ENCODE measurements around the gene CD3E. TPM values are rescaled to one million over a fixed set of nuclear protein-coding genes. Genes with fewer than 3 reads are reported as not detected.
A peak's percentile ranks its signal among the peaks of the same experiment; 100 is the strongest.

CD3E gene
- total RNA-seq, 1 experiment from 2014 or later: not detected

DNA sequence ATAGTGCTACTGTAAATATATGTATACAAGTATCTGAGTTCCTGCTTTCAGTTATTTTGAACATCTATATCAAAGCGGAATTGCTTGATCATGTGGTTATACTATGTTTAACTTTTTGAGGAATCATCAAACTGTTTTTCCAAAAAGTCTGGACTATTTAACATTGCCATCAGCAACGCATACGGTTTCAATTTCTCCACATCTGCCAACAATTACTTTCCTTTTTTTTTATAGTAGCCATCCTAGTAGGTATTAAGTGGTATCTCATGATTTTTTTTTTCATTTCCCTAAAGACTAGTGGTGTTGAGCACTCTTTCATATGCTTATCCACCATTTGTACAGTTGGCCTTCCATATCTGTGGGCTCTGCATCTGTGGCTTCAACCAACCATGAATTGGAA, 53.5 kb downstream of the CD3E start:
- H3K4me3 Mint-ChIP-seq (ENCODE audit: unreplicated experiment): no peak overlapping the region

DNA sequence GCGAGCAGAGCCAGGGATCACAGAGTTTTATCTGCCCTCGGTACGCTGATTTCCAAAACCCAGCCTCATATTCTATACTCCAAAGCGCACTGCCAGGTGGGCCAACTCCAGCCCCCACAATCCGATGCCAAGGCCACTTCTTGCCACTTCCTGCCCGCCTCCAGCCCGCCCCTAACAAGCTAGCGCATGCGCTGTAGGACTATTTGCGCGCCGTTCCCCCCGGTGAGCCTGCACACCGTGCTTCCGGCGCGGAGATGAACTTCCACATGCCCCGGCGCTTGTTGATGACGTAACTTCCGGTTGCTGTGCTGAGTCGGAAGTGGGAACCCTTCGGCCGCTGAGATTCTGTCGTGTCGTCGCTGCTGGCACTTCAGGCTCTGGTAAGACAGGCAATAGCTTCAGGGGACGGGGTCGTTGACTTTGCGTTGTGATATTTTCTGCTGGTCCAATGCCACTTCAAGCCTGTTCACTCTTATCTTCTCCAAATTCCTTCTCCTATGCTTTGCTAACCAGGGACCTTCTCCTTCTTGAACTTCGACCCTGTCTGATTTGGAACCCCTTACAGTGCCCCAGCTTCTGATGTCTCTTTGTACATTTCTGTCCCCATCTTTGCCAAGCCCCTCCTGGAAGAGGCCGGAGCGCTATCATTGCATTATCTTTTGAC, 54.9 kb downstream of the CD3E start, which contains the start of gene UBE4A:
UBE4A (plus strand) TSS at position 306 of the 664 bp plus-strand sequence. CDS start 5,481 bp downstream, outside the sequence.
- TF ChIP-seq, protein P1, sequence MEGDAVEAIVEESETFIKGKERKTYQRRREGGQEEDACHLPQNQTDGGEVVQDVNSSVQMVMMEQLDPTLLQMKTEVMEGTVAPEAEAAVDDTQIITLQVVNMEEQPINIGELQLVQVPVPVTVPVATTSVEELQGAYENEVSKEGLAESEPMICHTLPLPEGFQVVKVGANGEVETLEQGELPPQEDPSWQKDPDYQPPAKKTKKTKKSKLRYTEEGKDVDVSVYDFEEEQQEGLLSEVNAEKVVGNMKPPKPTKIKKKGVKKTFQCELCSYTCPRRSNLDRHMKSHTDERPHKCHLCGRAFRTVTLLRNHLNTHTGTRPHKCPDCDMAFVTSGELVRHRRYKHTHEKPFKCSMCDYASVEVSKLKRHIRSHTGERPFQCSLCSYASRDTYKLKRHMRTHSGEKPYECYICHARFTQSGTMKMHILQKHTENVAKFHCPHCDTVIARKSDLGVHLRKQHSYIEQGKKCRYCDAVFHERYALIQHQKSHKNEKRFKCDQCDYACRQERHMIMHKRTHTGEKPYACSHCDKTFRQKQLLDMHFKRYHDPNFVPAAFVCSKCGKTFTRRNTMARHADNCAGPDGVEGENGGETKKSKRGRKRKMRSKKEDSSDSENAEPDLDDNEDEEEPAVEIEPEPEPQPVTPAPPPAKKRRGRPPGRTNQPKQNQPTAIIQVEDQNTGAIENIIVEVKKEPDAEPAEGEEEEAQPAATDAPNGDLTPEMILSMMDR (IDR thresholded peaks at IDR 0.05; ENCODE audit: unreplicated experiment): no peak
- Mint-ChIP-seq H3K4me3 (ENCODE audit: unreplicated experiment) (peak within 1 kb of the TSS; percentile 90), H3K4me1 (ENCODE audit: insufficient read depth, unreplicated experiment) (no peaks in the 10 kb centered on the region), H3K36me3 (ENCODE audit: insufficient read depth, unreplicated experiment) (peaks cover 10% of the 10 kb centered on the region), H3K9me3 (ENCODE audit: unreplicated experiment) (no peaks in the 10 kb centered on the region), H3K27ac (ENCODE audit: low read depth, unreplicated experiment) (peak within 1 kb of the TSS; percentile 89), H3K27me3 (ENCODE audit: insufficient read depth, unreplicated experiment) (peaks cover 12% of the 10 kb centered on the region)
- DNase-seq (ENCODE audit: unreplicated experiment): peak; percentile 91
- CTCF ChIA-PET: interaction anchor here (0.6 to 1.3 kb wide), 4 partner anchors 64 to 161 kb away, joined by 3 to 4 read pairs (median 3); no protein-coding TSS in a partner anchor
- no TSS peak for BruUV-seq (replicated peaks)
- intact Hi-C loops (cut with micrococcal nuclease): no loop called here
- POLR2A ChIA-PET: interaction anchor here (0.7 to 2.9 kb wide), 19 partner anchors 9 to 215 kb away, joined by 3 to 12 read pairs (median 5); partner anchors contain the start of genes KMT2A, MPZL2 and MPZL3

More for the DNA sequence above, 53.5 kb downstream of the CD3E start:
- intact Hi-C loops (cut with micrococcal nuclease): no loop called here
- no peak overlapping the region for H3K27ac Mint-ChIP-seq (ENCODE audit: low read depth, unreplicated experiment)
- ChIA-PET POLR2A (interaction anchor here (0.6 to 1.5 kb wide), 2 partner anchors 85 to 94 kb away, joined by 3 read pairs; partner anchors contain the start of gene MPZL2), CTCF (no interaction called here)
- DNase-seq (ENCODE audit: unreplicated experiment): no peak
- BruUV-seq (replicated peaks): no TSS peak
- no peaks in the 10 kb centered on the region for H3K9me3 Mint-ChIP-seq (ENCODE audit: unreplicated experiment)
- no peaks in the 10 kb centered on the region for H3K4me1 Mint-ChIP-seq (ENCODE audit: insufficient read depth, unreplicated experiment)
- TF ChIP-seq, protein P1 (IDR thresholded peaks at IDR 0.05; ENCODE audit: unreplicated experiment): no peak
- H3K36me3 Mint-ChIP-seq (ENCODE audit: insufficient read depth, unreplicated experiment): peaks cover 6% of the 10 kb centered on the region
- H3K27me3 Mint-ChIP-seq (ENCODE audit: insufficient read depth, unreplicated experiment): peaks cover 12% of the 10 kb centered on the region

DNA sequence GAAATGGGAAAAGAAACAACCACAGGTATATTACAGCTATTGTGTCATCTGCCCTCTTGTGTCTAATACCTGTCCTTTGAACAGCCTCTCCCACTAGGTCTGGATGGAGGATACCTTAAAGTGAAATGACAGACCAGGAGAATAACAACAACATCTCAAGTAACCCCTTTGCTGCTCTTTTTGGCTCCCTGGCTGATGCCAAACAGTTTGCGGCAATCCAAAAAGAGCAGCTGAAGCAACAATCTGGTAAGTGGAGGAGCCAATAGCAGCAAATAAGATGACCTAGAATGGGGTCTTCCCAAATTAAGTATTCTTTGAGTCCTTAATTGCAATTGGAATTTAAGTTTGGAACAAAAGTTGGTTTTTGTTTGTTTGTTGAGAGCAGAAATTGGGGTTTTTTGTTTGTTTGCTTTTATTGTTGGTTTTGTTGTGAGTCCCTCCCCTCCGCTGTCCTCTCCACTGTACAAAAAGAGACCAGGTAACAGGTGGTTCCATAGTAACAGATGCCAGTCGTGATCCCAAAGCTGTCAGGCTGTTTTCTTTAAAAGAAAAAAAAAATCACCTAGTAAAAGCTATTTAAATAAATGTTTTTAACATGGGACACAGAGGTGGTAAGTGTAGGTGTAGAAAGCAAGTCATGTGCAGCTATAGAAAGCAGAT, 60.6 kb downstream of the CD3E start:
- Mint-ChIP-seq H3K27ac (ENCODE audit: low read depth, unreplicated experiment) (no peak overlapping the region), H3K4me3 (ENCODE audit: unreplicated experiment) (no peak overlapping the region), H3K4me1 (ENCODE audit: insufficient read depth, unreplicated experiment) (no peaks in the 10 kb centered on the region), H3K27me3 (ENCODE audit: insufficient read depth, unreplicated experiment) (no peaks in the 10 kb centered on the region), H3K9me3 (ENCODE audit: unreplicated experiment) (no peaks in the 10 kb centered on the region), H3K36me3 (ENCODE audit: insufficient read depth, unreplicated experiment) (peaks cover 61% of the 10 kb centered on the region)
- TF ChIP-seq, protein P1 (IDR thresholded peaks at IDR 0.05; ENCODE audit: unreplicated experiment): no peak
- no peak for DNase-seq (ENCODE audit: unreplicated experiment)
- no TSS peak for BruUV-seq (replicated peaks)
- intact Hi-C loops (cut with micrococcal nuclease): no loop called here
- CTCF ChIA-PET: interaction anchor here (0.7 to 3.4 kb wide), 5 partner anchors 13 to 227 kb away, joined by 3 to 16 read pairs (median 4); no protein-coding TSS in a partner anchor
- POLR2A ChIA-PET: interaction anchor here (0.5 to 0.7 kb wide), 3 partner anchors 100 to 952 kb away, joined by 3 to 4 read pairs (median 3); no protein-coding TSS in a partner anchor

Other genes with a start within 250 kb of the CD3E start
- gene TMPRSS4, start 227.7 kb upstream of the CD3E start, total RNA-seq (2022): not detected in 2 replicates
- not detected in 2 replicates for gene SMIM35, start 217.8 kb upstream of the CD3E start, total RNA-seq (2022)
- 0.32 TPM in 1 of 2 replicates, not detected in the other for gene SCN4B, start 151.9 kb upstream of the CD3E start, total RNA-seq (2022)
- not detected in 2 replicates for gene SCN2B, start 128.1 kb upstream of the CD3E start, total RNA-seq (2022)
- 0.10 TPM in 1 of 2 replicates, not detected in the other for gene JAML, start 79.7 kb upstream of the CD3E start, total RNA-seq (2022)
- gene MPZL3, start 52.4 kb upstream of the CD3E start, total RNA-seq (2022): 11.9 and 17.7 TPM in 2 replicates
- 7.0 and 13.7 TPM in 2 replicates for gene MPZL2, start 40.4 kb upstream of the CD3E start, total RNA-seq (2022)
- gene CD3D, start 38.0 kb downstream of the CD3E start, total RNA-seq (2022): not detected in 2 replicates
- gene CD3G, start 39.6 kb downstream of the CD3E start, total RNA-seq (2022): not detected in 2 replicates
- 41.0 and 47.7 TPM in 2 replicates for gene UBE4A, start 54.9 kb downstream of the CD3E start, total RNA-seq (2022)
- 197 and 210 TPM in 2 replicates for gene ATP5MG, start 96.9 kb downstream of the CD3E start, total RNA-seq (2022)
- gene KMT2A, start 131.8 kb downstream of the CD3E start, total RNA-seq (2022): 52.0 and 62.9 TPM in 2 replicates
- 0.52 and 0.63 TPM in 2 replicates for gene TTC36, start 222.7 kb downstream of the CD3E start, total RNA-seq (2022)
- 0.79 and 0.91 TPM in 2 replicates for gene TMEM25, start 226.5 kb downstream of the CD3E start, total RNA-seq (2022)